ENCODE measurements around the gene CASK.

CASK gene

GRCh38 chrX:41522081-41522480 is 401.3 kb downstream of the CASK start:
- DNase-seq (ENCODE audit: insufficient read length, low spot score), result no peak
- no peak for TF ChIP-seq CTCF (IDR thresholded peaks at IDR 0.05; ENCODE audit: insufficient read depth, missing control alignments)
- no peak for FAIRE-seq

DNA sequence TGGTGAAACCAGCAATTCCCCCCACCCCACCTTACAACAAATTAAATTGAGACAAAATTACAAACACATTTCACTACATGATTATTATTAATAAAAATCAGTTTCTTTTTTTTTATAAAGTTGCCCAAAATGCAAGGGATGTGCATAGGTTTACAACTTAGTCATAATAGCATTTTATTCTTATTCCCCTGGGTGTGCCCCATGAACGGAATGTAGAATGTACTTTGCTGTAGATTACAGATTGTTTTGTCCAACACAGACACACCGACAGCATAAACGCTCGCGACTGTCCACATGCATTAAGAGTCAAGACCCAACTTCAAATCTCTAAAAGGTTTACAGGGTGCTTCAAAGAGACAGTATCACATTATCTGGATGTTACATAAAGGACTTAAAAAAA is 403.9 kb downstream of the CASK start:
- FAIRE-seq (no peak), DNase-seq (ENCODE audit: insufficient read length, low spot score) (no peak)
- no peak for TF ChIP-seq CTCF (IDR thresholded peaks at IDR 0.05; ENCODE audit: insufficient read depth, missing control alignments)

DNA sequence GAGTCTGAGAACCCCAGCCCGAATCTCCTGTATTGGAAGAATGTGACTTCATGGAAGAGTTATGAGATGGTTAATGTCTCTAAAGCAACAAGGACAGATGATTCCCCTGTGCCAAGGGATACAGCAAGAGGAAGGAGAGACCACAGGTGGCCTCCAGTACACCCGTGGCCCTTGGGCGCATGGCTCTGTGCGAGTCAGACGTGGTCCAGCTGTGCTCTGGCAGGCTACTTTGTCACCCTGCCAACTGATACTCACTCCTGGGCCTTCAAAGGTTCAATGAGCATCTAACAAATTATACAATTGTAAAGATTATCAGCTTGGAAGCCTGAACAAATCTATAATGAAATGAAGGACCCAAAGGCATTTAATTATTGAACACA is 404.5 kb downstream of the CASK start:
- FAIRE-seq (no peak), DNase-seq (ENCODE audit: insufficient read length, low spot score) (no peak)
- no peak for TF ChIP-seq CTCF (IDR thresholded peaks at IDR 0.05; ENCODE audit: insufficient read depth, missing control alignments)

DNA sequence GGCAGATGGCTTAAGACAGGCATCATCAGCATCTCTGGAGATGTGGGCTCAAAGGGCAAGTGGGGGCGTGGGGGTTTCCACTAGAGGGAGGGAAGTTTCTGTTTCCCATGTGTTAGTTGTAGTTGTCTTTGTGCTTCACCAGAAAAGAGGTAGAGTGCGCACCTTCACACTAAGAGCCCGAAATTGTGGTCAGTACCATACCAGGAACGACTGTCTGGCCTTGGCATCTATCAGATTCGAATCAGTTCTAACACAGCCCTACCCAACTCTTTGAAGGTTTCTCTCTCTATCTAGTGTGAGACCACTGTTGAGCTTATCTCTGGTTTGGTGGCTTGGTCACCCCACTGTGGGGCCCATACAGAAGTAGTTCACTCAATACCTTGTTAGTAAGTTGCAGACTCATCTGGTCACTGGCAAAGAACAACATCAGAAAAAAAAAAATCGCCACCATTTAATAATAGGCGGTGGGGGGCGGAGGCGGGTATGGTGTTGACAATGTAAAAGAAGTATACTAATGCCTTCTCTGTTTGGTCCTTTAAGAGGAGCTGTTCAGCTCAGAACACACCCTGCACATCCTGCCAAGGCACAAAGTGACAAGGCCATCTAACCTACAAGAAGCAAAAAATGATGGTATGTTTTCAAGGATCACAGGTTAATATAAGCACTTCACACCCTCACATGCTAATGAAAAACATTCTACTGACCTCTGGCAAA is 405.1 kb downstream of the CASK start:
- FAIRE-seq (no peak), DNase-seq (ENCODE audit: insufficient read length, low spot score) (no peak)
- TF ChIP-seq CTCF (IDR thresholded peaks at IDR 0.05; ENCODE audit: insufficient read depth, missing control alignments), result no peak

- no peak for FAIRE-seq
- no peak for TF ChIP-seq CTCF (IDR thresholded peaks at IDR 0.05; ENCODE audit: insufficient read depth, missing control alignments)
- no peak for DNase-seq (ENCODE audit: insufficient read length, low spot score)
These were observed 406.2 kb downstream of the CASK start for GRCh38 chrX:41516999-41517765.

DNA sequence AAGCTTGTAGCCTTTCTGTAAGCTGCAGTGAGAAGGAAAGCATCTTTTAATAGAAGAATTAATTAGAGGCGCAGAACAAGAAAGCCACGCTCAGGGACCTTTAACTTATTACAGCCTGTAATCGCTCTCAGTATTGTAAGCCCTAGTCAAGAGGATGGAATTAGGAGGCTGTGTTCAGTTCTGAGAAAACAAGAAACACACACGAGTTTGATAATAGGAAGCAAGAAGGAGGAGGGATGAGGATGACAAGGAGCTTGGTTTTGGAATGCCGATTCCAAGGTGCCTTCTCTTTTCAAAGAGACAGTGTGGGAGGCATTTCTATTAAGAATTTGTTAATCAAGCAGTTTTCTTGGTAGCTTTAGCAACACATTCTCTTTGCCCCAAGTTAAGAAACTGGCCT is 406.9 kb downstream of the CASK start:
- no peak for TF ChIP-seq CTCF (IDR thresholded peaks at IDR 0.05; ENCODE audit: insufficient read depth, missing control alignments)
- no peak for DNase-seq (ENCODE audit: insufficient read length, low spot score)
- peak; percentile 46 for FAIRE-seq

- no peak for TF ChIP-seq CTCF (IDR thresholded peaks at IDR 0.05; ENCODE audit: insufficient read depth, missing control alignments)
- DNase-seq (ENCODE audit: insufficient read length, low spot score) (no peak), FAIRE-seq (no peak)
These were observed 408.0 kb downstream of the CASK start for GRCh38 chrX:41515376-41515775.
